Stimulated activated CD8-positive, alpha-beta memory T cell treated with anti-CD3 and anti-CD28 coated beads, Interleukin-15, amount 100 ng/mL, for 24 hours (primary cell): ENCODE data around the gene REC8.
"Not testable (repeated sequence)": the region's sequence is repeated elsewhere in the genome, so short reads cannot be mapped to it uniquely, and the experiment has no call there.

Experiments
- DNase-seq: peaks from one replicate; pipeline ENCODE4 v3.0.0-alpha.2; 2020; ENCODE audit warnings: low read depth

REC8 gene

GRCh38 chr14:24183014-24183481 lies 11.2 kb downstream of the REC8 start:
- no peak for DNase-seq

- no peak for DNase-seq
Observed at GRCh38 chr14:24184104-24184970, 12.5 kb downstream of the REC8 start.

GRCh38 chr14:24185026-24185425 lies 13.1 kb downstream of the REC8 start:
- no peak for DNase-seq

GRCh38 chr14:24185741-24186140 lies 13.9 kb downstream of the REC8 start:
- no peak for DNase-seq

GRCh38 chr14:24186831-24187538 lies 15.1 kb downstream of the REC8 start:
- DNase-seq: no peak

- DNase-seq: no peak
Observed at GRCh38 chr14:24187539-24187915, 15.6 kb downstream of the REC8 start.

GRCh38 chr14:24188251-24189058 lies 16.6 kb downstream of the REC8 start, which contains the start of gene IPO4:
TSS of gene IPO4 (minus strand) at chr14:24188816. CDS start at chr14:24188787, 29 bp downstream.
- peak; percentile 79 for DNase-seq

- no peak for DNase-seq
Observed at GRCh38 chr14:24189059-24189375, 17.1 kb downstream of the REC8 start.

- DNase-seq: no peak
Observed at GRCh38 chr14:24189460-24189859, 17.6 kb downstream of the REC8 start.

- DNase-seq: no peak
Observed at GRCh38 chr14:24190416-24190815, 18.5 kb downstream of the REC8 start.

- no peak for DNase-seq
Observed at GRCh38 chr14:24192933-24193332, 21.1 kb downstream of the REC8 start.

- no peak for DNase-seq
Observed at GRCh38 chr14:24194186-24194872, 22.4 kb downstream of the REC8 start.

GRCh38 chr14:24194873-24195185 lies 22.9 kb downstream of the REC8 start:
- DNase-seq: no peak

- DNase-seq: peak; percentile 76
Observed at GRCh38 chr14:24195186-24196070, 23.5 kb downstream of the REC8 start, which contains the start of gene TM9SF1. TSS of gene TM9SF1 (minus strand) at chr14:24195441. CDS start at chr14:24195019, 422 bp downstream.

GRCh38 chr14:24196071-24197055 lies 24.5 kb downstream of the REC8 start:
- DNase-seq: no peak

- no peak for DNase-seq
Observed at GRCh38 chr14:24197056-24197450, 25.2 kb downstream of the REC8 start.

GRCh38 chr14:24198814-24199524 lies 27.1 kb downstream of the REC8 start:
- DNase-seq: no peak

- DNase-seq: not testable (repeated sequence)
Observed at GRCh38 chr14:24202538-24202937, 30.7 kb downstream of the REC8 start.
